Lower lobe of right lung (tissue), 2 donors: Measurements from ENCODE around the gene C2orf92. TPM values are rescaled to one million over a fixed set of nuclear protein-coding genes. Genes with fewer than 3 reads are reported as not detected.

Experiments used
- ATAC-seq, 2 donors: fragments of 200-7000 bp; cut with Tn5 transposase; one replicate each; pipeline ENCODE4 v1.9.1; 2020 to 2022; ENCODE audit warnings: mild to moderate bottlenecking in 2 of 2, moderate library complexity in 2 of 2
- DNase-seq: peaks from one replicate; pipeline ENCODE4 v3.0.0-alpha.2; 2020
- H3K27ac ChIP-seq: fragments of 200-600 bp; one replicate; pipeline ENCODE4 v1.8.0; 2022
- H3K27me3 ChIP-seq: fragments of 200-600 bp; one replicate; pipeline ENCODE4 v1.8.0; 2022; ENCODE audit warnings: low read depth
- H3K36me3 ChIP-seq: fragments of 200-600 bp; one replicate; pipeline ENCODE4 v1.8.0; 2022; ENCODE audit warnings: mild to moderate bottlenecking
- H3K4me1 ChIP-seq: fragments of 200-600 bp; one replicate; pipeline ENCODE4 v1.8.0; 2022
- H3K4me3 ChIP-seq: fragments of 200-600 bp; one replicate; pipeline ENCODE4 v1.8.0; 2022; ENCODE audit warnings: mild to moderate bottlenecking
- H3K9me3 ChIP-seq: fragments of 200-600 bp; one replicate; pipeline ENCODE4 v1.8.0; 2022
- CTCF ChIP-seq: fragments of 200-600 bp; IDR thresholded peaks from one replicate; pipeline ENCODE4 v1.8.0; 2022; ENCODE audit warnings: antibody characterized with exemption, mild to moderate bottlenecking
- intact Hi-C: fragments of 100-400 bp; cut with DNase I; formaldehyde crosslinking; loops from one replicate; pipeline ENCODE4 v1.11.0; 2022
- total RNA-seq: library from RNA; stranded (reverse); fragmentation: NEBNext Ultra II Directional; extraction: Animal tissue kit (Norgen Biotek cat#: 25700); gene quantifications from one replicate; pipeline ENCODE4 v1.2.1, GENCODE V29; 2021
- donor health status: DM: no; HTN: yes; CAD: no; lungs with severe emphysema.

C2orf92 gene
- total RNA-seq, 1 donor from 2014 or later: 15.1 TPM

GRCh38 chr2:97718942-97719341 lies 49.4 kb downstream of the C2orf92 start:
- peaks cover 2% of the 10 kb centered on the region for H3K27me3 ChIP-seq
- ATAC-seq (no peak), DNase-seq (no peak)
- intact Hi-C loops: no loop called here
- no peak overlapping the region for H3K4me3 ChIP-seq
- TF ChIP-seq CTCF: no peak
- H3K36me3 ChIP-seq: no peaks in the 10 kb centered on the region
- H3K4me1 ChIP-seq: no peaks in the 10 kb centered on the region
- H3K9me3 ChIP-seq: no peaks in the 10 kb centered on the region
- no peak overlapping the region for H3K27ac ChIP-seq

GRCh38 chr2:97719362-97720155 lies 50.0 kb downstream of the C2orf92 start:
- TF ChIP-seq CTCF: no peak
- no peaks in the 10 kb centered on the region for H3K4me1 ChIP-seq
- H3K4me3 ChIP-seq: no peak overlapping the region
- DNase-seq (no peak), ATAC-seq (no peak)
- H3K27ac ChIP-seq: no peak overlapping the region
- peaks cover 9% of the 10 kb centered on the region for H3K27me3 ChIP-seq
- no peaks in the 10 kb centered on the region for H3K36me3 ChIP-seq
- H3K9me3 ChIP-seq: no peaks in the 10 kb centered on the region
- intact Hi-C loops: no loop called here

- H3K9me3 ChIP-seq: no peaks in the 10 kb centered on the region
- intact Hi-C loops: no loop called here
- no peak for DNase-seq
- H3K4me3 ChIP-seq: no peak overlapping the region
- H3K27me3 ChIP-seq: peaks cover 15% of the 10 kb centered on the region
- H3K36me3 ChIP-seq: no peaks in the 10 kb centered on the region
- H3K4me1 ChIP-seq: no peaks in the 10 kb centered on the region
- H3K27ac ChIP-seq: no peak overlapping the region
- ATAC-seq: no peak
- TF ChIP-seq CTCF: no peak
Observed at GRCh38 chr2:97720746-97721145, 51.2 kb downstream of the C2orf92 start.

- intact Hi-C loops: no loop called here
- no peak for ATAC-seq
- no peak for TF ChIP-seq CTCF
Observed at GRCh38 chr2:97722227-97722626, 52.7 kb downstream of the C2orf92 start.

GRCh38 chr2:97723156-97724072 lies 53.9 kb downstream of the C2orf92 start:
- ATAC-seq (no peak), DNase-seq (no peak)
- no peak for TF ChIP-seq CTCF
- Histone ChIP-seq H3K36me3 (no peaks in the 10 kb centered on the region), H3K4me3 (no peak overlapping the region), H3K4me1 (no peaks in the 10 kb centered on the region), H3K27me3 (peaks cover 15% of the 10 kb centered on the region), H3K27ac (no peak overlapping the region), H3K9me3 (no peaks in the 10 kb centered on the region)
- intact Hi-C loops: no loop called here

More at GRCh38 chr2:97722227-97722626, 52.7 kb downstream of the C2orf92 start:
- DNase-seq: no peak
- no peaks in the 10 kb centered on the region for H3K9me3 ChIP-seq
- H3K4me3 ChIP-seq: no peak overlapping the region
- H3K27ac ChIP-seq: no peak overlapping the region
- H3K27me3 ChIP-seq: peaks cover 15% of the 10 kb centered on the region
- H3K4me1 ChIP-seq: no peaks in the 10 kb centered on the region
- H3K36me3 ChIP-seq: no peaks in the 10 kb centered on the region
